GM12865 (cell line): Measurements from ENCODE around the gene TCTN3.
"Not testable (repeated sequence)": the region's sequence is repeated elsewhere in the genome, so short reads cannot be mapped to it uniquely, and the experiment has no call there.

Source experiments
- DNase-seq: peaks from one replicate; pipeline ENCODE4 v3.0.0; 2010; ENCODE audit warnings: low read depth
- H3K4me3 ChIP-seq: 2 replicates; pipeline ENCODE4 v1.5.1; 2011; ENCODE audit warnings: mild to moderate bottlenecking, low read depth, low read length, control low read depth
- TF ChIP-seq, protein P1 (sequence below): IDR thresholded peaks from 2 replicates; pipeline ENCODE4 v1.5.1; 2011; ENCODE audit warnings: low read length, control low read depth, low read depth, inconsistent platforms; ENCODE audit not compliant: insufficient read depth; ENCODE audit errors: missing control alignments

The TCTN3 gene

DNA sequence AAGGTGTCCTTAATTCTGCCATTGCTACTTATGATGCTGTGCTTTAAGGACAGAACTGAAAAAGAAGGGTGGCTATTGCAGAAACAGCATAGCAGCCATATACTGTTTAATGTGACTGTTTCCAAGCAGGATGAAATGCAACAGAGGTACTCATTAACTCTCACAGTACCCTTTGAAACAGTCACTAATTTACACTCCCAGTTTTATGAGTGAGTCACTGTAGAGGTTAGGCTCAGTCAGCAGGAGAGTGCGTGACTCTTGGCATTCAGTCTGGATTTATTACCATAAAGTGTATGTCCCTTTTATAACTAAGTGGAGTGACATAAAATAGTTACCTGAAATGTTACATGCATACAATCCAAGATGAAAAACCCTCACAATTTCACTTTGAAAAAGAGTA lies 64.9 kb downstream of the TCTN3 start:
- TF ChIP-seq, protein P1, sequence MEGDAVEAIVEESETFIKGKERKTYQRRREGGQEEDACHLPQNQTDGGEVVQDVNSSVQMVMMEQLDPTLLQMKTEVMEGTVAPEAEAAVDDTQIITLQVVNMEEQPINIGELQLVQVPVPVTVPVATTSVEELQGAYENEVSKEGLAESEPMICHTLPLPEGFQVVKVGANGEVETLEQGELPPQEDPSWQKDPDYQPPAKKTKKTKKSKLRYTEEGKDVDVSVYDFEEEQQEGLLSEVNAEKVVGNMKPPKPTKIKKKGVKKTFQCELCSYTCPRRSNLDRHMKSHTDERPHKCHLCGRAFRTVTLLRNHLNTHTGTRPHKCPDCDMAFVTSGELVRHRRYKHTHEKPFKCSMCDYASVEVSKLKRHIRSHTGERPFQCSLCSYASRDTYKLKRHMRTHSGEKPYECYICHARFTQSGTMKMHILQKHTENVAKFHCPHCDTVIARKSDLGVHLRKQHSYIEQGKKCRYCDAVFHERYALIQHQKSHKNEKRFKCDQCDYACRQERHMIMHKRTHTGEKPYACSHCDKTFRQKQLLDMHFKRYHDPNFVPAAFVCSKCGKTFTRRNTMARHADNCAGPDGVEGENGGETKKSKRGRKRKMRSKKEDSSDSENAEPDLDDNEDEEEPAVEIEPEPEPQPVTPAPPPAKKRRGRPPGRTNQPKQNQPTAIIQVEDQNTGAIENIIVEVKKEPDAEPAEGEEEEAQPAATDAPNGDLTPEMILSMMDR = no peak
- no peak overlapping the region for H3K4me3 ChIP-seq
- DNase-seq = no peak

DNA sequence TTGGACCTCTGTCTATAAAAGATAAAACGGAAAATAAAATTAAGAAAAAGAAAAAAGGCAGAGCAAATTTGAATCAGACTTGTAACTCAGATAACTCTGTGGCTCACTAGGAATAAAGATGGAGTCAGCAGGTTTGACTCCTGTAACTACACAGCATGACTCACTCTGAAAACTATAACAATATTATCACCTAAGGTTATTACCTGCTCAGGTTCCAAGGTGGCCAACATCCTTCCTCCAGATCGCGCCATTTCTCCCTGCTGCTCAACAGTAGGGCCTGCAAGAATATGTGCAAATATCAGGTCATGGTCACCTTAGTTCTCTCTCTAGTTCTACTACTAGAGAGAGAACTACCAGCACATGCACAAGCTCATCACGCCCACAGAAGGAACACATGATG lies 67.2 kb downstream of the TCTN3 start:
- TF ChIP-seq, protein P1 = no peak
- no peak overlapping the region for H3K4me3 ChIP-seq

GRCh38 chr10:95620415-95620814 lies 73.3 kb downstream of the TCTN3 start:
- not testable (repeated sequence) for DNase-seq, H3K4me3 ChIP-seq

More for the DNA sequence above, 67.2 kb downstream of the TCTN3 start:
- no peak for DNase-seq

GRCh38 chr10:95618101-95618500 lies 75.6 kb downstream of the TCTN3 start:
- H3K4me3 ChIP-seq = no peak overlapping the region
- no peak for DNase-seq
- TF ChIP-seq, protein P1 = no peak

- TF ChIP-seq, protein P1 = no peak
- no peak for DNase-seq
- no peak overlapping the region for H3K4me3 ChIP-seq
These were observed 77.3 kb downstream of the TCTN3 start for GRCh38 chr10:95616446-95616845.
